ENCODE measurements around the gene ETV3. TPM values are rescaled to one million over a fixed set of nuclear protein-coding genes. Genes with fewer than 3 reads are reported as not detected.
A peak's percentile ranks its signal among the peaks of the same experiment; 100 is the strongest.

Gene ETV3
- total RNA-seq, 6 donors from 2014 or later = 14.7 to 34.8 (median 27.6) TPM

DNA sequence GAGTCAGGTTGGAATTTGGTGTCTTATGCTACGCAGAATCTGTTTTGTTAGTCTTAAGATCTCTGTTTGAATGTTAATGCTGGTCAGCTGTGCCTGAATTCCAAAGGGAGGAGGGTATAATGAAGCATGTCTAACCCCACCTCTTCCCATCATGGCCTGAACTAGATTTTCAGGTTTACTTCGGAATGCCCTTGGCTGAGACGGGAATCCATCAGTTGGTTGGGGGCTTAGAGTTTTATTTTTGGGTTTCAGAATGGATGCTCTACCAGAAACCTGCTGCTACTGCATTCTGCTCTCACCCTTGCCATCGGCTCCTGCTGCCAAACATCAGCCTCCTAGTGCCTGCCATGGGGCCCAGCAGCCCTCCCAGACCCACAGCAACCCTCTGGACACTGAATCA is 24.1 kb upstream of the ETV3 start:
- H3K4me1 ChIP-seq = peaks cover 0 to 4% (median 0%) of the 10 kb centered on the region in 4 donors
- no peaks in the 10 kb centered on the region for H3K27me3 ChIP-seq
- no peak overlapping the region for H3K27ac ChIP-seq
- H3K4me3 ChIP-seq = no peak overlapping the region
- DNase-seq (no peak), ATAC-seq (ENCODE audit: low FRiP score in 2 of 2) (no peak)
- no peaks in the 10 kb centered on the region for H3K9me3 ChIP-seq
- TF ChIP-seq POLR2AphosphoS5 (IDR thresholded peaks at IDR 0.05) (no peak), EP300 (IDR thresholded peaks at IDR 0.05) (no peak)
- TF ChIP-seq, protein P1, sequence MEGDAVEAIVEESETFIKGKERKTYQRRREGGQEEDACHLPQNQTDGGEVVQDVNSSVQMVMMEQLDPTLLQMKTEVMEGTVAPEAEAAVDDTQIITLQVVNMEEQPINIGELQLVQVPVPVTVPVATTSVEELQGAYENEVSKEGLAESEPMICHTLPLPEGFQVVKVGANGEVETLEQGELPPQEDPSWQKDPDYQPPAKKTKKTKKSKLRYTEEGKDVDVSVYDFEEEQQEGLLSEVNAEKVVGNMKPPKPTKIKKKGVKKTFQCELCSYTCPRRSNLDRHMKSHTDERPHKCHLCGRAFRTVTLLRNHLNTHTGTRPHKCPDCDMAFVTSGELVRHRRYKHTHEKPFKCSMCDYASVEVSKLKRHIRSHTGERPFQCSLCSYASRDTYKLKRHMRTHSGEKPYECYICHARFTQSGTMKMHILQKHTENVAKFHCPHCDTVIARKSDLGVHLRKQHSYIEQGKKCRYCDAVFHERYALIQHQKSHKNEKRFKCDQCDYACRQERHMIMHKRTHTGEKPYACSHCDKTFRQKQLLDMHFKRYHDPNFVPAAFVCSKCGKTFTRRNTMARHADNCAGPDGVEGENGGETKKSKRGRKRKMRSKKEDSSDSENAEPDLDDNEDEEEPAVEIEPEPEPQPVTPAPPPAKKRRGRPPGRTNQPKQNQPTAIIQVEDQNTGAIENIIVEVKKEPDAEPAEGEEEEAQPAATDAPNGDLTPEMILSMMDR (IDR thresholded peaks at IDR 0.05) = no peak
- WGBS, 2 donors = 67 to 73% methylated on average over 4 of the region's 4 CpGs
- no peaks in the 10 kb centered on the region for H3K36me3 ChIP-seq

DNA sequence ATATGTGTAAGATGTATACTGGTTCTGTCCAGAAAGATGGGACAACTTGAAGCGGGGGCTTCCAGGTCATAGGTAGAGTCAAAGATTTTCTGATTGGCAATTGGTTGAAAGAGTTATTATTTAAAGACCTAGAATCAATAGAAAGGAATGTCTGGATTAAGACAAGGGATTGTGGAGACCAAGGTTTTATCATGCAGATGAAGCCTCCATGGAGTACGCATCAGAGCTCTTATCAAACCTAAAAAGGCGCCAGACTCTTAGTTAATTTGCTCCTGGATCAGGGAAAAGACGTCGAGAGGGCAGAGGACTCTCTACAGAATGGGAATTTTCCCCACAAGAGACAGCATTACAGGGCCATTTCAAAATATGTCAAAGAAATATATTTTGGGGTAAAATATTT is 23.7 kb upstream of the ETV3 start:
- ATAC-seq (ENCODE audit: low FRiP score in 2 of 2) (no peak), DNase-seq (no peak)
- WGBS, 2 donors = 76 to 77% methylated on average over 5 of the region's 5 CpGs
- peaks cover 0 to 4% (median 0%) of the 10 kb centered on the region in 4 donors for H3K4me1 ChIP-seq
- H3K4me3 ChIP-seq = no peak overlapping the region
- no peaks in the 10 kb centered on the region for H3K27me3 ChIP-seq
- H3K9me3 ChIP-seq = no peaks in the 10 kb centered on the region
- TF ChIP-seq POLR2AphosphoS5 (IDR thresholded peaks at IDR 0.05) (no peak), POLR2A (IDR thresholded peaks at IDR 0.05) (no peak), EP300 (IDR thresholded peaks at IDR 0.05) (no peak)
- TF ChIP-seq, protein P1 (IDR thresholded peaks at IDR 0.05) = no peak
- no peaks in the 10 kb centered on the region for H3K36me3 ChIP-seq
- no peak overlapping the region for H3K27ac ChIP-seq

DNA sequence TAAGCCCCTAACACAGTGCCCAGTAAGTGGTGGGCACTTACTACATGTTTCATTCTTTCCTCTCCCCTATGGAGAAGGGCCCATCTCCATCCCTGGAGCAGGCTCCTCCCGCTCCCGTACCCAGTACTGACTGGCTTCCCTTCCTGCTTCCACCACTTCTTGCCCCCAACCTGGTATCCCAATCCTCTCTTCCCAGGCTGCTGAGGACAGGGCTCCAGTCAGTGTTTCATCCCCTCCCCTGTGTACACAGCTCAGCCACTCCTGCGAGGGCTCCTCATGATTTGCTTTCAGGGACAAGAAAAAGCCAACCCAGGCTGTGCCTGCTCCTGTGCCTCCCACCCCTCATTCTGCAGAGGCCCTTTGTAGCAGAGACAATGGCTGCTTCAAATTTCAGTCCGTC is 20.8 kb upstream of the ETV3 start:
- H3K4me1 ChIP-seq = peaks cover 22 to 27% (median 23%) of the 10 kb centered on the region in 4 donors
- no peak for TF ChIP-seq POLR2A (IDR thresholded peaks at IDR 0.05)
- TF ChIP-seq, protein P1 (IDR thresholded peaks at IDR 0.05) = no peak
- no peak for TF ChIP-seq EP300 (IDR thresholded peaks at IDR 0.05)
- no peak for TF ChIP-seq POLR2AphosphoS5 (IDR thresholded peaks at IDR 0.05)
- H3K4me3 ChIP-seq = no peak overlapping the region
- no peaks in the 10 kb centered on the region for H3K36me3 ChIP-seq
- H3K27me3 ChIP-seq = no peaks in the 10 kb centered on the region
- 71 to 82% methylated on average over 4 of the region's 4 CpGs for WGBS, 2 donors
- DNase-seq (no peak), ATAC-seq (ENCODE audit: low FRiP score in 2 of 2) (no peak)
- H3K27ac ChIP-seq = no peak overlapping the region
- H3K9me3 ChIP-seq = no peaks in the 10 kb centered on the region

DNA sequence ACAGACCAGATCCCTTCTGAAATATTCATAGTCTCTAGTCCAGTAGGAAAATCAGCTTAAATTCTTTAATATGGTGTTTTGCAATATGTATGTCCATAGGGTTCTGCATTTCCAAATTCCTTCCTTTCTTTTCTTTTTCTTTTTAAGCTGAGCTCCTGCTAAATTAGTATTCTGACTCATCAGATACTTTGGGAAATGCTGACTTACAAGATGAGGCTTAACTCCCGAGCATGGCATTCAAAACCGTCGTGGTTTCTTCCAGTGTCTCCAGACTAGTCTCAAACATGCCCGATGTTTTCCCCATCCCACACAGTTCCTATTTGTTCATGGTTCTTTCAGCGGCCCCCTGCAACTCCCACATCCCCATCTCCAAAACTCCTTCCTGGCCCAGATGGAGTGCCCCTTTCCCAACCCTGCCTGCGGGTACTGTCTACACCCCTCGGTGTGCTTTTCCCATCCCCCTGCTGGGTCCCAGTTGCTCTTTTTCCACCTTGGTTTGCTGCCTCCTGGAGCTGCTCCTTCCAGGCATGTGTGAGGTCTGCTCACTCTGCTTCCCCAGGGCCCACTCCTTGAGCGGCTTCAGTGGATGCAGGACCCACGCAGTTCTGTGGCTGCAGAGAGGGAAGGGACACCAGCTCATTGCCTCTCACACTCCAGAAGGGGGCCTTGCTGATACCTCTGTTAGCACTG is 19.5 kb upstream of the ETV3 start:
- Histone ChIP-seq H3K27me3 (no peaks in the 10 kb centered on the region), H3K36me3 (no peaks in the 10 kb centered on the region), H3K4me1 (peaks cover 28 to 31% (median 29%) of the 10 kb centered on the region in 4 donors), H3K27ac (no peak overlapping the region), H3K4me3 (no peak overlapping the region), H3K9me3 (no peaks in the 10 kb centered on the region)
- no peak for DNase-seq
- WGBS, 2 donors = 79 to 81% methylated on average over 9 of the region's 9 CpGs
- TF ChIP-seq EP300 (IDR thresholded peaks at IDR 0.05) (no peak), POLR2AphosphoS5 (IDR thresholded peaks at IDR 0.05) (no peak), POLR2A (IDR thresholded peaks at IDR 0.05) (no peak)
- TF ChIP-seq, protein P1 (IDR thresholded peaks at IDR 0.05) = no peak
- ATAC-seq (ENCODE audit: low FRiP score in 2 of 2) = no peak

DNA sequence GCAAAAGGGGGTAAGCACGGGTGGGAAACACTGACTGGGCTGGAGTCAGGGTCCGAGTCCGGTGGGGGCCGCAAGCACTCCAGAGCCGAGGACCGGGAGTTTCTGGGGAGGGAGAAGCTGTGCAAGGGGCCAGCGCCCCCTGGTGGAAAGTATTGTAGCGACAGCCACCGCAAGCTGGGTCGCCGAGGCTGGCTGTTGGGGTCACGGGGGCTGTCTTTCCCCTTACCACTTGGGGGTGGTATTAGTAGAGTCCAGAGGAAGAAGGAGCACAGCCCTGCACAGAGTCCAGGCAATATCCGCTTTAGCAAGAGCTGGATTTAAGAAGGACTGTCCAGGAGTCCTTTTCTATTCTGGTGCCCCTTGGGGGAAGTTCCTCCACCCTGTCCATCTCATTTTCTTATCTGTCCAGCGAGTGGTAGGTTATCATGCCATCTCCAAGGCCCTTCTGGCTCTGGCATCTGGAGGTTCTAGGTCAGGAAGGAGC is 17.9 kb upstream of the ETV3 start:
- peak overlapping the region in 1 of 4 donors; percentile 17 for H3K4me3 ChIP-seq
- WGBS, 2 donors = 0 to 2% methylated on average over 6 to 13 of the region's 14 CpGs
- TF ChIP-seq, protein P1 (IDR thresholded peaks at IDR 0.05) = peak; percentile 92 to 98 (median 96)
- TF ChIP-seq EP300 (IDR thresholded peaks at IDR 0.05) (no peak), POLR2AphosphoS5 (IDR thresholded peaks at IDR 0.05) (no peak)
- no peaks in the 10 kb centered on the region for H3K36me3 ChIP-seq
- H3K9me3 ChIP-seq = no peaks in the 10 kb centered on the region
- H3K27ac ChIP-seq = peak overlapping the region in 1 of 4 donors; percentile 79
- H3K27me3 ChIP-seq = no peaks in the 10 kb centered on the region
- DNase-seq = peak; percentile 74 to 84
- H3K4me1 ChIP-seq = peaks cover 28 to 31% (median 29%) of the 10 kb centered on the region in 4 donors
- ATAC-seq (ENCODE audit: low FRiP score in 2 of 2) = peak; percentile 82 to 88

Data from upper lobe of left lung (tissue), 6 donors.